Ecto neural progenitor cell (in vitro differentiated cells): ENCODE results near the gene TLL2.

ENCODE experiments used
- DNase-seq: peaks from one replicate; pipeline ENCODE4 v3.0.0-alpha.2; 2018; ENCODE audit warnings: low spot score

TLL2 gene

GRCh38 chr10:96463562-96463961 is 50.2 kb downstream of the TLL2 start:
- DNase-seq: no peak

- no peak for DNase-seq
Observed at GRCh38 chr10:96462606-96463151, 51.0 kb downstream of the TLL2 start.

- DNase-seq: no peak
Observed at GRCh38 chr10:96460316-96460715, 53.4 kb downstream of the TLL2 start.

GRCh38 chr10:96457341-96457740 is 56.4 kb downstream of the TLL2 start:
- no peak for DNase-seq

- peak; percentile 35 for DNase-seq
Observed at GRCh38 chr10:96456296-96456840, 57.4 kb downstream of the TLL2 start.

- DNase-seq: peak; percentile 25
Observed at GRCh38 chr10:96453856-96454583, 59.7 kb downstream of the TLL2 start.

- DNase-seq: no peak
Observed at GRCh38 chr10:96452494-96453153, 61.1 kb downstream of the TLL2 start.

- peak; percentile 65 for DNase-seq
Observed at GRCh38 chr10:96450529-96451207, 63.1 kb downstream of the TLL2 start.

GRCh38 chr10:96448558-96448957 is 65.2 kb downstream of the TLL2 start:
- DNase-seq: no peak

- peak; percentile 44 for DNase-seq
Observed at GRCh38 chr10:96448021-96448457, 65.7 kb downstream of the TLL2 start.

GRCh38 chr10:96446966-96447596 is 66.6 kb downstream of the TLL2 start:
- DNase-seq: peak; percentile 39

- DNase-seq: peak; percentile 62
Observed at GRCh38 chr10:96441987-96442643, 71.6 kb downstream of the TLL2 start.

- DNase-seq: peak; percentile 49
Observed at GRCh38 chr10:96441322-96441885, 72.3 kb downstream of the TLL2 start.

GRCh38 chr10:96440361-96441292 is 73.1 kb downstream of the TLL2 start:
- DNase-seq: peak; percentile 34

GRCh38 chr10:96439725-96440124 is 74.0 kb downstream of the TLL2 start:
- DNase-seq: no peak

- no peak for DNase-seq
Observed at GRCh38 chr10:96436035-96436434, 77.7 kb downstream of the TLL2 start.

- no peak for DNase-seq
Observed at GRCh38 chr10:96431211-96431970, 82.3 kb downstream of the TLL2 start.

GRCh38 chr10:96427291-96427690 is 86.4 kb downstream of the TLL2 start:
- DNase-seq: no peak

- no peak for DNase-seq
Observed at GRCh38 chr10:96422525-96422924, 91.2 kb downstream of the TLL2 start.
